C4-2B (cell line): ENCODE results near the gene NTRK2.

ENCODE experiments used
- CTCF ChIP-seq: fragments of 450-650 bp; conservative IDR thresholded peaks from 2 replicates; pipeline ENCODE4 v1.5.1; 2017; ENCODE audit warnings: mild to moderate bottlenecking
- ZFX ChIP-seq: fragments of 450-650 bp; IDR thresholded peaks from 2 replicates; pipeline ENCODE4 v1.6.1; 2017

- TF ChIP-seq CTCF (no peak), ZFX (no peak)
Measured at GRCh38 chr9:84761137-84761808, 91.7 kb downstream of the NTRK2 start.
